T-helper 9 cell (primary cell): ENCODE measurements around the gene TRAF5.

Experiments used
- DNase-seq: peaks from one replicate; pipeline ENCODE4 v3.0.0-alpha.2; 2020

TRAF5 gene

GRCh38 chr1:211328084-211328694, 1.6 kb downstream of the TRAF5 start:
- DNase-seq = no peak

DNA sequence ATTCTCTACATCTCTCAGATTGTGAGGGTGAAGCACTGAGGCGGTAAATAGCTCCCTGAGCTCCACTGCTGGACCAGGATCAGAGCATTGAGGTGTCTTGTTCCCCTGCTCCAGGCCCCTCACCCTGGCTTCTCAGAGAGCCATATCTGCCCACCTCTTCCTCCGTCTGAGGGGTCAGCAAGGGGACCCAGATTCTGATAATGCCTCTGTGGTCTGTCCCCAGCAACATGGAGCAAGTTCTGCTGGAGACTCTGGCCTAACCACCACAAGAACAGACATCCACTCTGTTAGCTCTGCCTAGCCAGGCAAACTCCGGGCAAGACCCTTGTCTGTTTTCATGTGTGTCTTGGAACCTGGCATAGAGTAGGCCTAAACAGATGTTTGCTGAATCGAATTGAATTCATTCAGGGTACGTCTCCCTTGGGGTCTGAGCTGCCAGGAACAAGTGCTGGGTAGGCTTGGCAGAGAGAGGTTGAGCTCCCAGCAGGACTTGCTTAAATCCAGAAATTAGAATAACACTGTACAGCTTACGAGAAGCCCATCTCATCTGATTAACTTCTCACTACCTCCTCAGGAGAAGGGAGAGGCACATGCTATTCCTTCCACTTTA, 2.3 kb downstream of the TRAF5 start:
- DNase-seq = no peak

DNA sequence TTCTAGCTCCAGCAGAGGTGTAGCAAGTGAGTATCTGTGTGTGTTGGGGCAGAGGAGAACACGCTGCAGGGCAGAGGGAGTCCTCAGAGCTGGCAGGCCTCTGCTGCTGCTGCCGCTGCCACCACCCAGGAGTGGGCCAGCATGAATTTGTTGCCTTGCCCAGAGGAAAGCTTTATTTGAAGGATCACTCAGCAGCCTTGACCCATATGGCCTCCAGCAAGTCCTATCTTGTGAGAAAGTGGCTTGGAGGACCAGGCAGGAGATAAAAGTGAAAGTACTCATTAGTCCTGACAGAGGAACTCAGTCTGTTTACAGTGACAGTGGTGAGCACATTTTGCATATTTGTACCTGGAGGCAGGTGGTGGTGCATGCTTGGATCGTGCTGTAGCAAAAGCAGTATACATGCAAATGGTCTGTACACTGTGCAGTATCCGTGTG, 3.1 kb downstream of the TRAF5 start:
- no peak for DNase-seq

DNA sequence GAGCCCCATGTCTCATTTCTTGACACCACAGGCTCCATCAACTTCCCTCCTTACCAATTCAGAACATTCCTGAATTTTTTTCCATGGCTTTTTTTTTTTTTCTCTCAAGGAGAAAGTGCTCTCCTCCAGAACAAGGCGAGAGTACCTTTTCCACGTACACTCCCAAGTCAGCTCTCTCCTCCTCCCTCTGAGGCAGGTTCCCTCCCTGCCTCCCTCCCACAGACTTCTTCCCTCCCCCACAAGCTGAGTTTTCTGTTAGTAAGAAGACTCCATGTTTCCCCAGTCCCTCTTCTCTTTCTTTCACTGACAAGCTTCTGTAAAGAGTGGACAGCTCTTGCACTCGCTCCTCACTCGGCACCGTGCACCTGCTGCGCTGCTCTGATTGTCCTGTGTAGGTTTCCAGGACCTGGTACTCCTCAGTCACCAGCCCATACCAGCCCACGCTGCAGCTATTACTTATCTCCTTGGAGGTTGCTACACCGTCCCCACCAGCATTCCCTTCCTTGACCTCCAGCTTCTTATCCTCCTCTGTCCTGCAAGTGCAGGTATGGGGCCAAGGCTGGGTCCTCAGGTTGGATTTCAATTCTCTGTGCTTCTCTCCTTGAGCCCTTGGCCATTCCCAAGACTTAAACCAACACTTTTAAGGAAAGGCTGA, 3.8 kb downstream of the TRAF5 start:
- no peak for DNase-seq

DNA sequence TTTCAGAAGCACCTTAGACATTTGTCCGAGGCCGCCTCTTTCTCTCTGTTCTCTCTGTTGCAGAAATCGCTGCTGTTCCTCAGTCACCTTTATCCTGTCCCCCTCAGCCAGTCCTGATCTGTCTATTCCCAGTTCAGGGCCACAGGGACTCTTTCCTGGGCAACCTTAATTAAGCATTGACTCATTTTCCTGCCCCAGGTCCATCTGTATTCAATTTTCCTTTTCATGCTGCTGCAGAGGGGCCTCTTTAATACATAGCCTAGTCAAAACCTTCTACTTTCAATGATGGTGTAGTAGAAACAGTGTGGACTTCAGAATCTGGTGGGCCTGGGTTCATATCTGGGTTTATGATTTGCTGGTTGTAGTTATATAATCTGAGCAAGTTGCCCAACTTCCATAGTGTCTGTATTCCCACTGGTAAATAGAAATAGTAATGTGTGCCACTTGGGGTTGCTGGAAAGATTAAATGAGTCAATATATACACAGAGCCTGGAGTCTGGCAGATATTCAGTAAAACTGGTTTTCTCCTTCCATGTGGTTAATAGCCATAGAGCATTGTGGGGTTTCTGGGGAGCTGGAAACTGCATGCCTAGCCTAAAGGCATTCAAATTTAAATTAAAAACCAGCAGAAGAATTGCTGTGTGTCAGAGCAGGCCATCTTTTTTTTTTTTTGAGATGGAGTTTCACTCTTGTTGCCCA, 4.5 kb downstream of the TRAF5 start:
- no peak for DNase-seq

GRCh38 chr1:211332036-211332616, 5.5 kb downstream of the TRAF5 start:
- DNase-seq = no peak

- DNase-seq = no peak
Measured at GRCh38 chr1:211332830-211333229, 6.2 kb downstream of the TRAF5 start.

GRCh38 chr1:211333906-211334305, 7.3 kb downstream of the TRAF5 start:
- DNase-seq = no peak

DNA sequence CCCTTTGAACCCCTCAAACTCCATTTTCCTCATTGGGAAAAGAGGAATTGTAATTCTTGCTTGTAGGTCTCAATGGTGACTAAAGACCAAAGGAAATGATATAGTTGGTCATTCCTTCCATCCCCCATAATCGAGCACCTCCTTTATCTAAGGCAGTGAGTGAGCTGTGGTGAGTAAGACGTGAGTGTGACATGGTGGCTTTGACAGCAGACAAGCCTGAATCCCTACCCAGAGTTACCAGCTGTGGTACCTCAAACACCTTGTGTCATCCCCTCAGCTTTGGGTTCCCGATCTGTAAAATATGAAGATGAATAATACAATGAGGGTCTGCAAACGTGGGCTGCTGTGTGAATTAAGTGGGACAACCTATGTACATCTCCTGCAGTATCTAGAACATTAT, 8.4 kb downstream of the TRAF5 start:
- DNase-seq = no peak

DNA sequence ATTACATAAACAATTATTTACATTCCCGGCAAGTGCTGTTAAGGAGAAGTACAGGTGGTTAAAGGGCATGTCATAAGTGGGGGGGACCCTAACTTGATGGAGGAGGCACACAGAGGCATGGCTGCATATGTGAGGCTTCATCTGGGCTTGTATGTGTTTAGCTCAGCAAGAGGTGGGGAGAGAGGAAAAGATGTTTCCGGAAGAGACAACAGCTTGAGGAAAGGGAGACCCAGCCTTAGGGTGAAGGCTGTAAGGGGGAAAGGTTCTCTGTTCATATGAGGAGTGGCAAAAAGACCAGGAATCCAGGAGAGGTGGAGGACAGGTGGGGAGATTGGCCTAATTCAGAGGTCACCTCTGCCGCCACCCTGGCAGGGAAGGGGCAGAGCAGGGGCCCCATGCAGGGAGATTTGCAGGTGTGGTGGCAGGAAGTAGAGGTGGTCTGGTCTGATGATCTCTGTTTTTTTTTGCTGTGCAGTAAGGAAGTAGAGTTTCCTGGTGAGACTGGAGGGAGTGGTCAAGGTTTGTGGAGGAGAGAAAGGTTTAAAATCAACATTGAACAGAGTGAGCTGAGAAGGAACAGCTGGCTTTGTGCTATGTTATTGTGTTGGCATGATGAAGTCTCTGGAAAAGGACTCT, 9.0 kb downstream of the TRAF5 start:
- DNase-seq = no peak

DNA sequence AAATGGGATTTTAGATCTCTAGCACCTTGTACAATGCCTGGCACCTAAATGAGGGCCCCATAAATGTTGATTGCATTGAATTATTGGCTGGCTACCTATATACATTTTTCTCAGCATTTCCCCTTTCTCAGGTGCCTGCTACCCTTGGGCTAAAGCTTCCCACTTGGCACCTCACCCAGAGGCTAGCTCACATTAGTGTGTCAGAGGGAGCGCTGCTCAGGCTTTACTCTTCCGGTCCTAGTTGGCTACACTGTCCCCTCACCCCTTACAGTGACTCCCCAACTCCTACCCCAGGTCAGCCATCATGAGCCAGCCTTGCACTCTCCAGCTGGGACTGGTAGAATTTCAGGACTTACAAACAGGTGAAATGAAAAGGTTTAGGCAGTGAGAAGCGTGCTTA, 9.5 kb downstream of the TRAF5 start:
- DNase-seq = no peak

GRCh38 chr1:211336775-211337174, 10.1 kb downstream of the TRAF5 start:
- DNase-seq = no peak

DNA sequence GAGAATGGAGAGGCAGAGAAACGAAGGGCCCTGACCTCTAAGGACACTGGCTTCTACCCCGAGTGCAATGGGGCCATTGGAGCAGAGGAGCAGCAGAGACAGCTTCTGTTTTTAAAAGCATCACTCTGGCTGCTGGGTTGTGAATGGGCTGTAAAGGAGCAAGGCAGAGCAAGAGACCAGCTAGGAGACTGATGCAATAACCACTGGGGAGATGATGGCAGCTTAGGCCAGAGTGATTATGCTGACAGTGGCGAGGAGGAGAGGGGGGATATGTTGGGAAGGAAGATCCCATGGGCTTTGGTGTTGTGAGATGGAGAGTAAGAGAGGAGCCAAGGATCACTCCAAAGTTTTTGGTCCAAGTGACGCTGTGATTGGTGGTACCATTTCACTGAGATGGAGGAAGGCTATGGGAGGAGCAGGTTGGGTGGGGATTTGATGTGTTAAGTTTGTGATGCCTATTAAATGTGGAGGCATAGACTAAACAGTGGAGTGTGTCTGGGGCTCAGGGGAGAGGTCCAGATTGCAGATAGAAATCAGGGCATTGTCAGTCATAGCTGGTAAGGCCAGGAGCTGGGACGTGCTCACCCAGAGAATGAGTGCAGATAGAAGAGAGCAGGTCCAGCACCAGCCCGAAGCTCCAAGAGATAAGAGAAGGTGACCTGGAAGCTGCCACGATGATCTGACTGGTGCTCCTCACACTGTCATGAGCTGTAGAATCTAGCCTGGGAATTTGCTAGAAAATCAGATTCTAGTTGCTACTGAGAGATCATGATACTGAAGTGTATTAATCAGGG, 11.0 kb downstream of the TRAF5 start:
- DNase-seq = no peak

GRCh38 chr1:211338224-211338620, 11.6 kb downstream of the TRAF5 start:
- no peak for DNase-seq

GRCh38 chr1:211339631-211340041, 13.0 kb downstream of the TRAF5 start:
- DNase-seq = no peak

DNA sequence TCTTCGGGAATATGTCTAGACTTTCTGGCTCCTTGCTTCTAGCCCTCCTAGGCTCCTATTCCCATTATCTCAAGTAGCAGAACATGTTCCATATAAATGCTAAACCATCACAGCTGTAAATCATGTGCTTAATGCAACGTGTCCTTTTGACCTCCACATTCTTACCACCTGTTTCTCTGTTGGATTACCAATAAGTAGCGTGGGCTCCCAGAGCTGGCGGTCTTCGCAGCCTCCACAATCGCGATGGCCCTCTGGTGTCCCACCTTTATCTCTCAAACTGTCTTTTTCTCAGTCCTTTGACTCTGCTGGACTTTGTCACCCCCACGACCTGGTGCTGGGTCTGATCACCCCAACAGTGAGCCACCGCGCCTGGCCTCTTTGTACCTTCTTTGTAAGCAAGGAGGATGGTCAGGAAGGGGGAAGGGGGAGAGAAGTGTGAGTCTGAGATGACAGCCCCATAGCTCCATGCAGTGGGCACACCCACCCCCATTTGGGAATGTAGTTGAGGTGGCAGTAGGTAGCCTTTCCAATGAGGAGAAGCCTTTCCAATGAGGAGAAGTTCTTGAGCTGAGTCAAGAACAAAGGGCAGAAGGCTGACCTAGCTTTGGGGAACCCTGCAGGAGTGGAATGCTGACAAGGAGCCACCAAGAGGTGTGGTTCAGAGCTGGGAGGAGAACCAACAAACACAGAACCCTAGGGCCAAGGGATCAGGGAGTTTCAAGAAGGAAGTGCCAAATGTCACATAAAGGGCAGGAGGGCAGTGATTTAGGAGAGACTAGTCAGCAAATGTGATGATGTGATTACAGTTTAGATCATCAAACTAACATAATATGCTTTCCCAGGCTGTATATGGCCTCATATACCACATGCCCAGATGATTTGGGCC, 14.2 kb downstream of the TRAF5 start:
- DNase-seq = no peak

GRCh38 chr1:211341999-211342398, 15.4 kb downstream of the TRAF5 start:
- no peak for DNase-seq

DNA sequence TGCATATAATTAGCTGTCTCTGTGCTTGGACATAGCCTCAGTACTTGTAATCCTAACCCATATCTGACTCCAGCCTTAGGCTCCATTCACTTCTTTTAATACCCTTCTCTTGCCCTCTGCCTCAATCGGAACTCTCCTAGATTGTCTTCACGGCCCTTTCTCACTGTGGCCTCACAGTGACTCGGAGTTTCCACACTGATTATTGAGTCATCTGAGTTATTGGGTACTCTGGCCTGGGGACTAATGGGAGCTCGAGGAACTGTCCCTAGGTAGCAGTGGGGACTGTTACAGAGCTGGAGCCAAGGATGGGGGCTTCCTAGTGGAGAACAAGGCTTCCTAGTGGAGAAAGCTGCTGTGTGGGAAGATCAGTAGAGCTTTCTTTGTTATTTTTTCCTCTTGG, 17.0 kb downstream of the TRAF5 start:
- DNase-seq = no peak

- DNase-seq = no peak
Measured at GRCh38 chr1:211344152-211344618, 17.6 kb downstream of the TRAF5 start.

- no peak for DNase-seq
Measured at GRCh38 chr1:211345719-211346118, 19.1 kb downstream of the TRAF5 start.
